Neural progenitor cell (in vitro differentiated cells): Measurements from ENCODE around the gene FER. TPM values are rescaled to one million over a fixed set of nuclear protein-coding genes. Genes with fewer than 3 reads are reported as not detected.

ENCODE experiments used
- DNase-seq: peaks from one replicate; pipeline ENCODE4 v3.0.0-alpha.2; 2016; ENCODE audit warnings: low spot score
- H2AFZ ChIP-seq: fragments of 200-600 bp; sonication (generic); replicated peaks from 2 replicates; pipeline ENCODE4 v1.6.1; 2016; ENCODE audit warnings: antibody characterized with exemption
- H3F3A ChIP-seq: fragments of 200-600 bp; sonication (generic); 2 replicates; pipeline ENCODE4 v1.6.1; 2016; ENCODE audit warnings: antibody characterized with exemption, low read depth
- H3K27ac ChIP-seq: fragments of 200-600 bp; sonication (generic); 2 replicates; pipeline ENCODE4 v1.5.1; 2016; ENCODE audit warnings: mild to moderate bottlenecking
- H3K27me3 ChIP-seq: fragments of 200-600 bp; sonication (generic); 2 replicates; pipeline ENCODE4 v1.6.1; 2016; ENCODE audit warnings: mild to moderate bottlenecking, moderate library complexity
- H3K36me3 ChIP-seq: fragments of 200-600 bp; sonication (generic); 2 replicates; pipeline ENCODE4 v1.5.1; 2016
- H3K4me1 ChIP-seq: fragments of 200-600 bp; sonication (generic); 2 replicates; pipeline ENCODE4 v1.6.1; 2016; ENCODE audit warnings: mixed run types
- H3K4me2 ChIP-seq: fragments of 200-600 bp; sonication (generic); 2 replicates; pipeline ENCODE4 v1.6.1; 2016
- H3K4me3 ChIP-seq: fragments of 200-600 bp; sonication (generic); 2 replicates; pipeline ENCODE4 v1.5.1; 2016
- H3K79me2 ChIP-seq: fragments of 200-600 bp; sonication (generic); 2 replicates; pipeline ENCODE4 v1.6.1; 2016; ENCODE audit warnings: low read depth
- H3K9ac ChIP-seq: fragments of 200-600 bp; sonication (generic); 2 replicates; pipeline ENCODE4 v1.6.1; 2016
- H3K9me3 ChIP-seq: fragments of 200-600 bp; sonication (generic); 2 replicates; pipeline ENCODE4 v1.5.1; 2016; ENCODE audit warnings: low read depth
- H4K20me1 ChIP-seq: fragments of 200-600 bp; sonication (generic); 2 replicates; pipeline ENCODE4 v1.6.1; 2016; ENCODE audit warnings: low read depth
- H3K27ac Mint-ChIP-seq: 3 replicates; pipeline ENCODE4 v1.8.0; 2021; ENCODE audit warnings: mixed read lengths
- H3K27me3 Mint-ChIP-seq: 2 replicates; pipeline ENCODE4 v1.8.0; 2022; ENCODE audit warnings: low read depth, mild to moderate bottlenecking, inconsistent platforms, moderate library complexity, mixed read lengths; ENCODE audit not compliant: insufficient read depth
- H3K36me3 Mint-ChIP-seq: 3 replicates; pipeline ENCODE4 v1.8.0; 2021; ENCODE audit warnings: mixed read lengths
- H3K4me1 Mint-ChIP-seq: 3 replicates; pipeline ENCODE4 v1.8.0; 2021; ENCODE audit warnings: mixed read lengths
- H3K4me3 Mint-ChIP-seq: 3 replicates; pipeline ENCODE4 v1.8.0; 2021; ENCODE audit warnings: mild to moderate bottlenecking, moderate library complexity, mixed read lengths
- H3K9me3 Mint-ChIP-seq: 3 replicates; pipeline ENCODE4 v1.8.0; 2020; ENCODE audit warnings: mixed read lengths
- EZH2 ChIP-seq: fragments of 200-600 bp; sonication (generic); IDR thresholded peaks from 2 replicates; pipeline ENCODE4 v1.6.1; 2017; ENCODE audit warnings: antibody characterized with exemption, mild to moderate bottlenecking, moderate library complexity
- EZH2phosphoT487 ChIP-seq: fragments of 200-600 bp; sonication (generic); IDR thresholded peaks from 2 replicates; pipeline ENCODE4 v1.6.1; 2017; ENCODE audit warnings: antibody characterized with exemption
- total RNA-seq: library from RNA; depleted of rRNA; stranded (reverse); fragments of >200 nt; gene quantifications from 2 replicates; pipeline ENCODE4 v1.2.3, GENCODE V29; 2015; ENCODE audit warnings: low replicate concordance
- TF ChIP-seq, protein P1 (sequence below): fragments of 200-600 bp; sonication (generic); IDR thresholded peaks from 2 replicates; pipeline ENCODE4 v1.5.1; 2017; ENCODE audit warnings: antibody characterized with exemption, mild to moderate bottlenecking

FER gene
- total RNA-seq, 1 donor from 2014 or later: 25.0 TPM

DNA sequence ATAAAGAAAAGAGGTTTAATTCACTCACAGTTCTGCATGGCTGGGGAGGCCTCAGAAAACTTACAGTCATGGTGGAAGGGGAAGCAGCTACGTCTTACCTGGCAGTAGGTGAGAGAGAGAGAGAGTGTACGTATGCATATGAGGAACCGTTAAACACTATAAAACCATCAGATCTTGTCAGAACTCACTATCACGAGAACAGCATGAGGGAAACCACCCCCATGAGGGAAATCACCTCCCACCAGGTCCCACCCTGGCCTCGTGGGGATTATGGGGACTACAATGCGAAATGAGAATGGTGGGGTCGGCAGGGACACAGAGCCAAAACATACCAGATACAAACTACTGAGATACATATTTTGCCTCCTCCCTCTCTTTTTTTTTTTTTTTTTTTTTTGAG lies 10.8 kb upstream of the FER start:
- no peak for DNase-seq
- Mint-ChIP-seq H3K9me3 (no peaks in the 10 kb centered on the region), H3K4me1 (no peaks in the 10 kb centered on the region), H3K4me3 (no peak overlapping the region), H3K27ac (no peak overlapping the region), H3K27me3 (peaks cover 3% of the 10 kb centered on the region), H3K36me3 (no peaks in the 10 kb centered on the region)
- H4K20me1 ChIP-seq: no peaks in the 10 kb centered on the region
- no peak overlapping the region for H3K27ac ChIP-seq
- no peak overlapping the region for H3K4me2 ChIP-seq
- TF ChIP-seq, protein P1, sequence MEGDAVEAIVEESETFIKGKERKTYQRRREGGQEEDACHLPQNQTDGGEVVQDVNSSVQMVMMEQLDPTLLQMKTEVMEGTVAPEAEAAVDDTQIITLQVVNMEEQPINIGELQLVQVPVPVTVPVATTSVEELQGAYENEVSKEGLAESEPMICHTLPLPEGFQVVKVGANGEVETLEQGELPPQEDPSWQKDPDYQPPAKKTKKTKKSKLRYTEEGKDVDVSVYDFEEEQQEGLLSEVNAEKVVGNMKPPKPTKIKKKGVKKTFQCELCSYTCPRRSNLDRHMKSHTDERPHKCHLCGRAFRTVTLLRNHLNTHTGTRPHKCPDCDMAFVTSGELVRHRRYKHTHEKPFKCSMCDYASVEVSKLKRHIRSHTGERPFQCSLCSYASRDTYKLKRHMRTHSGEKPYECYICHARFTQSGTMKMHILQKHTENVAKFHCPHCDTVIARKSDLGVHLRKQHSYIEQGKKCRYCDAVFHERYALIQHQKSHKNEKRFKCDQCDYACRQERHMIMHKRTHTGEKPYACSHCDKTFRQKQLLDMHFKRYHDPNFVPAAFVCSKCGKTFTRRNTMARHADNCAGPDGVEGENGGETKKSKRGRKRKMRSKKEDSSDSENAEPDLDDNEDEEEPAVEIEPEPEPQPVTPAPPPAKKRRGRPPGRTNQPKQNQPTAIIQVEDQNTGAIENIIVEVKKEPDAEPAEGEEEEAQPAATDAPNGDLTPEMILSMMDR: no peak
- TF ChIP-seq EZH2: no peak
- TF ChIP-seq EZH2phosphoT487: no peak
- H3K36me3 ChIP-seq: no peaks in the 10 kb centered on the region
- H2AFZ ChIP-seq: no peak overlapping the region
- H3K4me1 ChIP-seq: no peaks in the 10 kb centered on the region
- H3K9ac ChIP-seq: no peak overlapping the region
- no peaks in the 10 kb centered on the region for H3K79me2 ChIP-seq
- no peaks in the 10 kb centered on the region for H3F3A ChIP-seq
- no peak overlapping the region for H3K4me3 ChIP-seq
- H3K9me3 ChIP-seq: no peaks in the 10 kb centered on the region
- H3K27me3 ChIP-seq: no peaks in the 10 kb centered on the region

DNA sequence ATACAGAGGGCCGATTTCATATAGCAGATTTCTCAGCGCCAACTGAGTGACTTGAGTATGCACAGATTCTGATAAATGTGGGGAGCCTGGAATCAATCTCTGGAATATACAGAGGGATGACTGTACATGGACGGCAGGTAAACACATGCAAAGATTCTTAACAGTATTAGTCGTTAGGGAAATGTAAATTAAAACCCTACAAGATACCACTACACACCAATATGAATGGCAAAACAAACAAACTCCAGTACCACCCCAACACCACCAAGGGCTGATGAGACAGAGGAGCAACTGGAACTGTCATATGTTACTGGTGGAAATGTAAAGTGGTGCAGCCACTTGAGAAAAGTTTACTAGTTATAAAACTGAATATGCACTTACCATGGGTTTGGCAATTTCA lies 8.3 kb upstream of the FER start:
- Histone ChIP-seq H3K79me2 (no peaks in the 10 kb centered on the region), H3F3A (peaks cover 7% of the 10 kb centered on the region), H3K36me3 (no peaks in the 10 kb centered on the region), H3K9me3 (no peaks in the 10 kb centered on the region), H3K27ac (no peak overlapping the region), H3K9ac (no peak overlapping the region), H3K4me1 (peaks cover 16% of the 10 kb centered on the region), H3K27me3 (no peaks in the 10 kb centered on the region), H3K4me2 (no peak overlapping the region), H2AFZ (no peak overlapping the region), H4K20me1 (no peaks in the 10 kb centered on the region), H3K4me3 (no peak overlapping the region)
- peaks cover 3% of the 10 kb centered on the region for H3K27me3 Mint-ChIP-seq
- TF ChIP-seq, protein P1: no peak
- TF ChIP-seq EZH2phosphoT487 (no peak), EZH2 (no peak)
- no peaks in the 10 kb centered on the region for H3K9me3 Mint-ChIP-seq
- no peak overlapping the region for H3K27ac Mint-ChIP-seq
- no peak for DNase-seq
- H3K4me1 Mint-ChIP-seq: peaks cover 5% of the 10 kb centered on the region
- H3K4me3 Mint-ChIP-seq: no peak overlapping the region
- H3K36me3 Mint-ChIP-seq: no peaks in the 10 kb centered on the region

DNA sequence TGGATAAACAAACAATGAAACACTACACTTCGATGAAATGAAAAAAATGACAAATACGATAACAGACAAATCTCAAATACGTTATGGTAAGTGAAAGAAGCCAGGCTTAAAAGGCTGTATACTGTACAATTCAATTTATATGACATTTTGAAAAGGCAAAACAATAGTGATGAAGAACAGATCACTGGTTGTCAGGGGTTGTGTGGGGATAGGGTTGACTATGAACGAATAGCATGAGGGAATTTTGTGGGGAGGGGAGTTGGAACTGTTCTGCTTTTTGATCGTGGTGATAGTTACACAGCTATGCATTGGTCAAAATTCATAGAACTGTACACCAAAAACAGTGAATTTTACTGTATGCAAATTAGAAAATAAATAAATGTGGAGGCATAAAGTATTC lies 7.8 kb upstream of the FER start:
- H3K27me3 Mint-ChIP-seq: peaks cover 3% of the 10 kb centered on the region
- Histone ChIP-seq H3K36me3 (no peaks in the 10 kb centered on the region), H4K20me1 (no peaks in the 10 kb centered on the region), H3K9me3 (no peaks in the 10 kb centered on the region), H3K27ac (no peak overlapping the region), H3F3A (peaks cover 7% of the 10 kb centered on the region), H3K4me3 (no peak overlapping the region), H3K4me2 (no peak overlapping the region), H3K9ac (no peak overlapping the region), H3K4me1 (peaks cover 17% of the 10 kb centered on the region), H3K79me2 (no peaks in the 10 kb centered on the region), H3K27me3 (no peaks in the 10 kb centered on the region), H2AFZ (no peak overlapping the region)
- DNase-seq: no peak
- no peak overlapping the region for H3K4me3 Mint-ChIP-seq
- H3K4me1 Mint-ChIP-seq: peaks cover 5% of the 10 kb centered on the region
- H3K27ac Mint-ChIP-seq: no peak overlapping the region
- H3K9me3 Mint-ChIP-seq: no peaks in the 10 kb centered on the region
- H3K36me3 Mint-ChIP-seq: no peaks in the 10 kb centered on the region
- TF ChIP-seq, protein P1: no peak
- TF ChIP-seq EZH2 (no peak), EZH2phosphoT487 (no peak)
